B cell (primary cell): ENCODE results near the gene GPR179. TPM values are rescaled to one million over a fixed set of nuclear protein-coding genes. Genes with fewer than 3 reads are reported as not detected.

Experiments
- polyA plus RNA-seq: library from polyadenylated mRNA; depleted of rRNA; stranded (reverse); fragments of >200 nt; gene quantifications from 2 replicates; pipeline ENCODE4 v1.2.3, GENCODE V29; 2012
- total RNA-seq, 2 donors: library from RNA; stranded (reverse); fragments of 120-200 nt in 1 of 2; gene quantifications; 1 replicate in 1 of 2; 2 replicates in 1 of 2; pipeline versions ENCODE4 v1.2.3 to v1.2.4, GENCODE V29; 2013 to 2022

The GPR179 gene
- total and polyA plus RNA-seq, 2 donors (not counting 1 experiment from before 2014, with no cell fraction given): 0.01 TPM; not detected in 1

Other genes starting within 250 kb of the GPR179 start
- gene TBC1D3E, start 216.0 kb downstream of the GPR179 start, total RNA-seq: 5.0 and 6.1 TPM in 2 replicates
- 0.13 and 0.17 TPM in 2 replicates for gene TBC1D3E, start 216.0 kb downstream of the GPR179 start, polyA plus RNA-seq
- gene TBC1D3, start 151.4 kb downstream of the GPR179 start, total RNA-seq: 1.7 and 13.2 TPM in 2 replicates
- 0.71 TPM in 1 of 2 replicates, not detected in the other for gene TBC1D3, start 151.4 kb downstream of the GPR179 start, polyA plus RNA-seq
- 17.6 and 20.2 TPM in 2 replicates for gene MRPL45, start 46.8 kb downstream of the GPR179 start, total RNA-seq
- 13.1 and 13.5 TPM in 2 replicates for gene MRPL45, start 46.8 kb downstream of the GPR179 start, polyA plus RNA-seq
- 20.8 and 23.3 TPM in 2 replicates for gene SOCS7, start 7.9 kb upstream of the GPR179 start, total RNA-seq
- 6.2 and 9.4 TPM in 2 replicates for gene SOCS7, start 7.9 kb upstream of the GPR179 start, polyA plus RNA-seq
- gene ARHGAP23, start 84.5 kb upstream of the GPR179 start, total RNA-seq: 0.12 and 0.83 TPM in 2 replicates
- gene ARHGAP23, start 84.5 kb upstream of the GPR179 start, polyA plus RNA-seq: 0.07 TPM in 1 of 2 replicates, not detected in the other